NCI-H2029 treated with DMSO at 0.1 percent for 48 hours (cell line): ENCODE measurements around the gene TAF1.
"Not testable (repeated sequence)": the region's sequence is repeated elsewhere in the genome, so short reads cannot be mapped to it uniquely, and the experiment has no call there.

Experiments used
- DNase-seq: peaks from one replicate; lab custom pipeline; 2025; lab: John Stamatoyannopoulos, UW

Gene TAF1

GRCh38 chrX:71439420-71439819 lies 73.3 kb downstream of the TAF1 start:
- no peak for DNase-seq

GRCh38 chrX:71439896-71440295 lies 73.7 kb downstream of the TAF1 start:
- no peak for DNase-seq

DNA sequence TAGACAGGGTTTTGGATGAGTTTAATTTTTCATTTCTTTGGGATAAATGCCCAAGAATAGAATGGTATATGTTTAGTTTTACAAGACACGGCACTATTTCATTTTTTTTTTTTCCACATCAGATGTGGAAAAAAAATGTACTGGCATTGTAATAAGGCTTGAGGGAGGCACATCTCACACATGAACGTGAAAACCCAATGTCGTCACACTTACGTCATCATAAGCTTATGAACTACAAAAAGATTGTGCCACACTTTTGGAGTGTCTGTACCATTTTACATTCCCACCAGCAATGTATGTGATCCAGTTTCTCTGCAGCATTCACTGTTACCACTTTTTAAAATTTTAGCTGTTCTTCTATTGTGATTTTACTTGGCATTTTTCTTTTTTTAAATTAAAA lies 74.2 kb downstream of the TAF1 start:
- no peak for DNase-seq

DNA sequence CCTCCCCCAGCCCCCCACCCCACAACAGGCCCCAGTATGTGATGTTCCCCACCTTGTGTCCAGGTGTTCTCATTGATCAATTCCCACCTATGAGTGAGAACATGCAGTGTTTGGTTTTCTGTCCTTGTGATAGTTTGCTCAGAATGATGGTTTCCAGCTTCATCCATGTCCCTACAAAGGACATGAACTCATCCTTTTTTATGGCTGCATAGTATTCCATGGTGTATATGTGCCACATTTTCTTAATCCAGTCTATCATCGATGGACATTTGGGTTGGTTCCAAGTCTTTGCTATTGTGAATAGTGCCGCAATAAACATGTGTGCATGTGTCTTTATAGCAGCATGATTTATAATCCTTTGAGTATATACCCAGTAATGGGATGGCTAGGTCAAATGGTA lies 75.7 kb downstream of the TAF1 start:
- DNase-seq = not testable (repeated sequence)

DNA sequence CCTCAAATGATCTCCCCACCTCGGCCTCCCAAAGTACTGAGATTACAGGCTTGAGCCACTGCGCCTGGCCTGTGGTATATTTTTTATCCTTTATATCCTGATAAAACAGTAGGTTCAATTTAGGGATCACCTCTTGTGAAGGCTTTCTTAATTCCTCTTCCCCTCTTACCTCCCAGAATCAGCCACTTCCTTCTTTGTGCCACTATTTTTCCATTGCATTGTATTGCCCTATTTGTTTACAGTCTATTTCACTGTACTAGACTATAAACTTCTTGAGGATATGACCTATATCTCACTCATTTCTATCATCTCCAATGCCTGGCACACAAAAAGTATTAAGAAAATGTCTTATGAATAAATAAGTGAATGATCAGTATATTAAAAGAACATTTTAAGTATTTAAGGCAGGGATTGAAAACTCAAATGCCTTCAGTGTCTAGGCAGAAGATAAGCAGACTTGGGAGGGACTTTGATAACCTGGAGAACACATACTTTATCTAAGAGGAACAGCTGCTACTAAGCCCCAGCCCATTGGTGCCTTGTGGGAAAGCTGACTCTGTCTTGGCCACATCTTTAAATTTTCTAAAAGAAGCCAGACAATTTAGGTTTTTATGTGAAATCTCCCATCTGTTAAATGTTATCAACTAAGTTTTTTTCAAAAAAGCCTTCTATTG lies 84.4 kb downstream of the TAF1 start:
- no peak for DNase-seq

- not testable (repeated sequence) for DNase-seq
These were observed 85.4 kb downstream of the TAF1 start for GRCh38 chrX:71451518-71451917.

DNA sequence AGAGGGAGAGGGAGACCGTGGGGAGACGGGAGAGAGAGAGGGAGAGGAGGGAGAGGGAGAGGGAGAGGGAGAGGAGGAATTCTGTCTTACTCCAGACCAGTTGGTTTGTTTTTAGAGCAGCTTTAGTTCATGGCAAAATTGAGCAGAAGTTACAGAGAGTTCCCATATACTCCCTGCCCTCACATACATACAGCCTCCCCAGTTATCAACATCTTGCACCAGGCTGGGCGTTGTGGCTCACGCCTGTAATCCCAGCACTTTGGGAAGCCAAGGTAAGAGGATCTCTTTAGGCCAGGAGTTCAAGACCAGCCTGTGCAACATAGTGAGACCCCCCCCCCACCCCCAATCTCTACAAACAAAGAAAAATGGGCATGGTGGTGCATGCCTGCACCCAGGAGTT lies 86.9 kb downstream of the TAF1 start:
- no peak for DNase-seq

DNA sequence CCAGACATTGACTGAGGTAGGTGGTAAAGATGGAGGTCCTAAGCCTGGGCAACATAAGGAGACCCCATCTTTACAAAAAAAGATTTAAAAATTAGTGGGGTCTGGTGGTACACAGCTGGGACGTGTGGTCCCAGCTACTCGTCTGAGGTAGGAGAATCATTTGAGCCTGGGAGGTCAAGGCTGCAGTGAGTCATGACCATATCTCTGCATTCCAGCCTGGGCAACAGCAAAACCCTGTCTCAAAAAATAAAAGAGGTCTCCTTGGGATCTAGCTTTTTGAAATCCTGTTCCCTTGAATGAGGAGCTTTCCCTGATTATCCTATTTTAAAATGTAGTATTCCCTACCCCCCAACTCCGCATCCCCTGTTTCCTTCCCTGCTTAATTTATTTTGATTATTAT lies 88.1 kb downstream of the TAF1 start:
- no peak for DNase-seq

GRCh38 chrX:71458866-71459265 lies 92.7 kb downstream of the TAF1 start:
- no peak for DNase-seq

- no peak for DNase-seq
These were observed 98.8 kb downstream of the TAF1 start for GRCh38 chrX:71464968-71465367.

GRCh38 chrX:71466979-71467523 lies 100.9 kb downstream of the TAF1 start:
- DNase-seq = no peak

DNA sequence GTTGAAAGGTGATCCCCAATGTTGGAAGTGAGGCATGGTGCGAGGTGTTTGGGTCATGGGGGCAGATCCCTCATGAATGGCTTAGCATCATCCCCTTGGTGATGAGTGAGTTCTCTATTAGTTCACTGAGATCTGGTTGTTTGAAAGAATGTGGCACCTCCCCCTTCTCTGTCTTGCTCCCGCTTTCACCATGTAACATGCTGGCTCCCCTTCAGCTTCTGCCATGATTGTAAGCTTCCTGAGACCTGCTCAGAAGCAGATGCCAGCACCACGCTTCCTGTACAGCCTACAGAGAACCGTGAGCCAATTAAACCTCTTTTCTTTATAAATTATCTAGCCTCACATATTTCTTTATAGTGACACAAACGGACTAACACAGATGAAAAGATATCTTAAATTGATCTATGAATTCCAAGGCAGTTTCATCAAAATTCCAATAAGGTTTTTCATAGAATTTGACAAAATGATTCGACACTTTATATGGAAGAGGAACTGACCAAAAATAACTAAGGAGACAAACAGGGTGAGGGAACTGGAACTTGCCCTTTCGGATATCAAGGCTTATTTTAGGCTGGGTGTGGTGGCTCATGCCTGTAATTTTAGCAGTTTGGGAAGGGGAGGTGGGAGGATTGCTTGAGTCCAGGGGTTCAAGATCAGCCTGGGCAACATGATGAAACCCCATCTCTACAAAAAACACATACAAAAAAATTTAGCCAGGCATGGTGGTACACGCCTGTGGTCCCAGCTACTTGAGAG lies 109.8 kb downstream of the TAF1 start:
- DNase-seq = no peak

GRCh38 chrX:71482228-71482958 lies 116.2 kb downstream of the TAF1 start:
- no peak for DNase-seq

DNA sequence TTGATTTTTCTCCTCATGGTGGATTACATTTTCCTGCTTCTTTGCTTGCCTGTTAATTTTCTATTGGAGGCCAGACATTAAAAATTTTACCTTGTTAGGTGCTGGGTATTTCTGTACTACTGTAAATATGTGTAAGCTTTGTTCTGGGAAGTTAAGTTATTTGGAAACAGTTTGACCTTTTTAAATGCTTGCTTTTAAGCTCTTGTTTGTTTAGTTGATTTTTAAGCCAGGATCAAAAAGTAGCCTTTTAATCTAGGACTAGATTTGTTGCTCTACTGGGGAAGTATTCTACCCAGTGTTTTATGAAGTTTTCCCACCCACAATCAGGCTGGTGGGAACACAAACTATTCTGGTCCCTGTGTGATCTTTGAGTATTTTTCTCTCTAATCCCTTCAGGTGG lies 121.7 kb downstream of the TAF1 start:
- DNase-seq = no peak

GRCh38 chrX:71489540-71489939 lies 123.4 kb downstream of the TAF1 start:
- DNase-seq = no peak

- no peak for DNase-seq
These were observed 126.3 kb downstream of the TAF1 start for GRCh38 chrX:71492231-71493065.

GRCh38 chrX:71493111-71493613 lies 127.0 kb downstream of the TAF1 start:
- no peak for DNase-seq

DNA sequence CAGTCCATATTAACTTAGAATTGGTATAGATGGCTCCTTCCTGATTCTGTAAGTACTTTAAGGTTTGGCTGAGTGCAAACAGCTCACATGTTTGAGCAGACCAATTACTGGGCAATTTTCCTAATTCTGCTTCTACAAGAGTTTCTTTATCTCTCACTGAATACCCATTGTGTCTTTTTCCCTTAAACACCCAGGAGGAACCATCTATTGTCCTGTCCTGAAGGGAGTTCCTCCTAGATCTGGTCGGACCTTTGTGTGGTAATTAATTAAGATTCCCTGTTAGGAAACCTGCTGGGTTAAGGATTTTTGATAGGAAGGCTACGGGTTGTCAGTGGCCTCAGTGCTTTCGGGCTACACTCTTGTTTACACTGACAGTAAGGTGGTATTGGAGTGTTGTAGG lies 129.8 kb downstream of the TAF1 start:
- not testable (repeated sequence) for DNase-seq

DNA sequence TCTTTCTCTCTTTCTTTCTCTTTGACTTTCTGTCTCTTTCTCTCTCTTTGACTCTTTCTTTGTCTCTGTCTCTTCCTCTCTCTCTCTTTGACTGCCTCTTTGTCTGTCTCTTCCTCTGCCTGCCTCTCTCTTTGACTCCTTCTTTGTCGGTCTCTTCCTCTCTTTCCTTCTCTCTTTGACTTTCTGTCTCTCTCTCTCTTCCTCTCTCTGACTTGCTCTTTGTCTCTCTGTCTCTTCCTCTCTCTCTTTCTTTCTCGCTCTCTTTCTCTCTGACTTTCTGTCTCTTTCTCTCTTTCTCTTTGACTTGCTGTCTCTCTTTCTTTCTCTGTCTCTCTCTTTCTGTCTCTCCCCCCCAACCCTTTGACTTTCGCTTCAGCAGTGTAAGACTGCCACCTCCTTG lies 130.3 kb downstream of the TAF1 start:
- DNase-seq = no peak

- not testable (repeated sequence) for DNase-seq
These were observed 135.9 kb downstream of the TAF1 start for GRCh38 chrX:71502080-71502479.

- DNase-seq = no peak
These were observed 138.2 kb downstream of the TAF1 start for GRCh38 chrX:71504346-71504745.

DNA sequence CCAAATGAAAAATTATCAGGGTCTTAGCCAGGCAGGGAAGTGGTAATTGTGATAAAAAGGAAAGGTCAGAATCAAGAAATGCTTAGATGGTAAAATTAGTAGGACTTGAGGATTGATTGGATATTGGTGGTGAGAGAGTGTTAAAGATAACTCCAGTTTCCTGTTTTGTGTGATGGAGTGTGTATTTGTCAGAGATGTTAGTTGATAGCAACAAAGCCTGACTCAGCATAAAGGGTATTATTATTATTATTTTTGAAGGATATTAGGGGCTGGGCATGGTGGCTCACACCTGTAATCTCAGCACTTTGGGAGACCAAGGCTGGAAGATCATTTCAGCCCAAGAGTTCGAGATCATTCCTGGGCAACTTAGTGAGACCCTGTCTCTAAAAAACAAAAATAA lies 143.1 kb downstream of the TAF1 start:
- no peak for DNase-seq
